GM21447 (cell line): Measurements from ENCODE around the gene TP53TG3C.
"Not testable (repeated sequence)": the region's sequence is repeated elsewhere in the genome, so short reads cannot be mapped to it uniquely, and the experiment has no call there.

Experiments used
- ATAC-seq: cut with Tn5 transposase; IDR thresholded peaks from one replicate; pipeline ENCODE4 v1.9.1; 2021; ENCODE audit not compliant: unreplicated experiment

Gene TP53TG3C, protein sequence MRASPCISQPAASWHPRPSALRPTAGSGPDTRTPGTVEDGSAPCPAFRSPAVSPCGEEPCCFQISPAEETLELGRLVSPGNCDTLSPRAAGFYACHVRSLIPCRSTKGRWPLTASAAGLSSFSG

DNA sequence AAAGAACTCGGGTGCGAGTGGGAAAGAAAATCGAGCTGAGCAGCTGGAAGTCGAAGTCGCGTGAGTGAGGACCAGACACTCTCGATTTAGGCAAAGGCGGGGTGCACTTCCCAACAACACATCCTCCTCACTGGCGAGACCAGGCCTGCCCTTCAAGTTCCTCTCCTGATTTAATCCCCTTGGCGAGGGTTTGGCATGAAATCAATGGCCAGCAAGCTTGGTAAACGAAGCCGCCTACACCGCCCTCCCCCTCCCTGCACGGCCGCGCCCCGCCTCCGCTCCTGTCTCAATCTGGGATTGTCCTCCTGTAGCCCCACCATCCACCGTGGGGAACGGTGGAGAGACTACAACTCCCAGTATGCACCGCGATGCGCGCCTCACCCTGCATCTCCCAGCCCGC, at the start of gene TP53TG3C:
Gene TP53TG3C (plus strand): TSS at position 301 of the 400 bp plus-strand sequence. CDS start 68 bp downstream, at position 369.
- ATAC-seq = not testable (repeated sequence)
